Measurements from ENCODE around the gene WHRN. TPM values are rescaled to one million over a fixed set of nuclear protein-coding genes. Genes with fewer than 3 reads are reported as not detected.

Gene WHRN
- polyA plus RNA-seq, 4 donors = 2.7 to 12.9 (median 7.9) TPM

GRCh38 chr9:114462791-114463190 is 42.5 kb downstream of the WHRN start:
- H3K4me3 ChIP-seq (ENCODE audit: low read depth in 1 of 3, low read length in 3 of 3) = no peak overlapping the region
- DNase-seq (no peak), FAIRE-seq (no peak)
- H3K4me1 ChIP-seq (ENCODE audit: control insufficient read depth in 3 of 3, insufficient read depth in 2 of 3, low read depth in 1 of 3, low read length in 2 of 3) = no peaks in the 10 kb centered on the region
- H3K27ac ChIP-seq (ENCODE audit: low read depth in 1 of 3, low read length in 2 of 3) = no peak overlapping the region
- 73 to 75% (median 74%) methylated on average over 5 of the region's 5 CpGs for WGBS, 3 donors
- peaks cover 0 to 4% of the 10 kb centered on the region in 2 donors for H3K9me3 ChIP-seq (ENCODE audit: control insufficient read depth in 2 of 2, insufficient read depth in 1 of 2, low read depth in 1 of 2, low read length in 1 of 2)
- H3K36me3 ChIP-seq (ENCODE audit: control insufficient read depth in 3 of 3, insufficient read depth in 2 of 3, low read depth in 1 of 3, low read length in 3 of 3) = peaks cover 0 to 5% (median 0%) of the 10 kb centered on the region in 3 donors
- H3K27me3 ChIP-seq (ENCODE audit: control insufficient read depth in 3 of 3, insufficient read depth in 3 of 3, low read length in 3 of 3) = no peaks in the 10 kb centered on the region

GRCh38 chr9:114461468-114461867 is 43.8 kb downstream of the WHRN start:
- 23 to 52% (median 37%) methylated on average over 4 of the region's 4 CpGs for WGBS, 3 donors
- H3K27me3 ChIP-seq (ENCODE audit: control insufficient read depth in 3 of 3, insufficient read depth in 3 of 3, low read length in 3 of 3) = no peaks in the 10 kb centered on the region
- no peak overlapping the region for H3K27ac ChIP-seq (ENCODE audit: low read depth in 1 of 3, low read length in 2 of 3)
- DNase-seq (no peak), FAIRE-seq (no peak)
- H3K4me1 ChIP-seq (ENCODE audit: control insufficient read depth in 3 of 3, insufficient read depth in 2 of 3, low read depth in 1 of 3, low read length in 2 of 3) = no peaks in the 10 kb centered on the region
- peaks cover 0 to 5% (median 0%) of the 10 kb centered on the region in 3 donors for H3K36me3 ChIP-seq (ENCODE audit: control insufficient read depth in 3 of 3, insufficient read depth in 2 of 3, low read depth in 1 of 3, low read length in 3 of 3)
- no peak overlapping the region for H3K4me3 ChIP-seq (ENCODE audit: low read depth in 1 of 3, low read length in 3 of 3)
- peaks cover 0 to 4% of the 10 kb centered on the region in 2 donors for H3K9me3 ChIP-seq (ENCODE audit: control insufficient read depth in 2 of 2, insufficient read depth in 1 of 2, low read depth in 1 of 2, low read length in 1 of 2)

- Histone ChIP-seq H3K27me3 (ENCODE audit: control insufficient read depth in 3 of 3, insufficient read depth in 3 of 3, low read length in 3 of 3) (no peaks in the 10 kb centered on the region), H3K27ac (ENCODE audit: low read depth in 1 of 3, low read length in 2 of 3) (no peak overlapping the region), H3K4me1 (ENCODE audit: control insufficient read depth in 3 of 3, insufficient read depth in 2 of 3, low read depth in 1 of 3, low read length in 2 of 3) (no peaks in the 10 kb centered on the region), H3K4me3 (ENCODE audit: low read depth in 1 of 3, low read length in 3 of 3) (no peak overlapping the region), H3K9me3 (ENCODE audit: control insufficient read depth in 2 of 2, insufficient read depth in 1 of 2, low read depth in 1 of 2, low read length in 1 of 2) (peaks cover 0 to 4% of the 10 kb centered on the region in 2 donors), H3K36me3 (ENCODE audit: control insufficient read depth in 3 of 3, insufficient read depth in 2 of 3, low read depth in 1 of 3, low read length in 3 of 3) (peaks cover 0 to 2% (median 0%) of the 10 kb centered on the region in 3 donors)
- WGBS, 3 donors = 19 to 40% (median 33%) methylated on average over 8 of the region's 8 CpGs
- peak in 1 of 2 donors; percentile 35 for DNase-seq
- FAIRE-seq = no peak
These were observed 44.6 kb downstream of the WHRN start for GRCh38 chr9:114460513-114461199.

- FAIRE-seq (no peak), DNase-seq (no peak)
- H3K9me3 ChIP-seq (ENCODE audit: control insufficient read depth in 2 of 2, insufficient read depth in 1 of 2, low read depth in 1 of 2, low read length in 1 of 2) = peaks cover 0 to 4% of the 10 kb centered on the region in 2 donors
- 19 to 49% (median 29%) methylated on average over 5 of the region's 5 CpGs for WGBS, 3 donors
- H3K27me3 ChIP-seq (ENCODE audit: control insufficient read depth in 3 of 3, insufficient read depth in 3 of 3, low read length in 3 of 3) = no peaks in the 10 kb centered on the region
- no peak overlapping the region for H3K4me3 ChIP-seq (ENCODE audit: low read depth in 1 of 3, low read length in 3 of 3)
- no peaks in the 10 kb centered on the region for H3K36me3 ChIP-seq (ENCODE audit: control insufficient read depth in 3 of 3, insufficient read depth in 2 of 3, low read depth in 1 of 3, low read length in 3 of 3)
- H3K27ac ChIP-seq (ENCODE audit: low read depth in 1 of 3, low read length in 2 of 3) = no peak overlapping the region
- no peaks in the 10 kb centered on the region for H3K4me1 ChIP-seq (ENCODE audit: control insufficient read depth in 3 of 3, insufficient read depth in 2 of 3, low read depth in 1 of 3, low read length in 2 of 3)
These were observed 45.8 kb downstream of the WHRN start for GRCh38 chr9:114459464-114459863.

GRCh38 chr9:114456929-114457328 is 48.3 kb downstream of the WHRN start:
- H3K36me3 ChIP-seq (ENCODE audit: control insufficient read depth in 3 of 3, insufficient read depth in 2 of 3, low read depth in 1 of 3, low read length in 3 of 3) = peaks cover 0 to 3% (median 0%) of the 10 kb centered on the region in 3 donors
- 23 to 59% (median 35%) methylated on average over 1 of the region's 1 CpG for WGBS, 3 donors
- FAIRE-seq (no peak), DNase-seq (peak in 1 of 2 donors; percentile 19)
- H3K27me3 ChIP-seq (ENCODE audit: control insufficient read depth in 3 of 3, insufficient read depth in 3 of 3, low read length in 3 of 3) = no peaks in the 10 kb centered on the region
- H3K4me3 ChIP-seq (ENCODE audit: low read depth in 1 of 3, low read length in 3 of 3) = no peak overlapping the region
- H3K4me1 ChIP-seq (ENCODE audit: control insufficient read depth in 3 of 3, insufficient read depth in 2 of 3, low read depth in 1 of 3, low read length in 2 of 3) = peaks cover 0 to 5% (median 0%) of the 10 kb centered on the region in 3 donors
- no peak overlapping the region for H3K27ac ChIP-seq (ENCODE audit: low read depth in 1 of 3, low read length in 2 of 3)
- peaks cover 0 to 4% of the 10 kb centered on the region in 2 donors for H3K9me3 ChIP-seq (ENCODE audit: control insufficient read depth in 2 of 2, insufficient read depth in 1 of 2, low read depth in 1 of 2, low read length in 1 of 2)

GRCh38 chr9:114454652-114455051 is 50.6 kb downstream of the WHRN start:
- Histone ChIP-seq H3K27me3 (ENCODE audit: control insufficient read depth in 3 of 3, insufficient read depth in 3 of 3, low read length in 3 of 3) (no peaks in the 10 kb centered on the region), H3K27ac (ENCODE audit: low read depth in 1 of 3, low read length in 2 of 3) (no peak overlapping the region), H3K4me3 (ENCODE audit: low read depth in 1 of 3, low read length in 3 of 3) (no peak overlapping the region), H3K9me3 (ENCODE audit: control insufficient read depth in 2 of 2, insufficient read depth in 1 of 2, low read depth in 1 of 2, low read length in 1 of 2) (peaks cover 0 to 4% of the 10 kb centered on the region in 2 donors), H3K36me3 (ENCODE audit: control insufficient read depth in 3 of 3, insufficient read depth in 2 of 3, low read depth in 1 of 3, low read length in 3 of 3) (peaks cover 0 to 3% (median 0%) of the 10 kb centered on the region in 3 donors), H3K4me1 (ENCODE audit: control insufficient read depth in 3 of 3, insufficient read depth in 2 of 3, low read depth in 1 of 3, low read length in 2 of 3) (peaks cover 0 to 5% (median 0%) of the 10 kb centered on the region in 3 donors)
- no peak for FAIRE-seq
- 0% methylated on average over 1 of the region's 1 CpG for WGBS, 3 donors
- DNase-seq = peak in 1 of 2 donors; percentile 11

DNA sequence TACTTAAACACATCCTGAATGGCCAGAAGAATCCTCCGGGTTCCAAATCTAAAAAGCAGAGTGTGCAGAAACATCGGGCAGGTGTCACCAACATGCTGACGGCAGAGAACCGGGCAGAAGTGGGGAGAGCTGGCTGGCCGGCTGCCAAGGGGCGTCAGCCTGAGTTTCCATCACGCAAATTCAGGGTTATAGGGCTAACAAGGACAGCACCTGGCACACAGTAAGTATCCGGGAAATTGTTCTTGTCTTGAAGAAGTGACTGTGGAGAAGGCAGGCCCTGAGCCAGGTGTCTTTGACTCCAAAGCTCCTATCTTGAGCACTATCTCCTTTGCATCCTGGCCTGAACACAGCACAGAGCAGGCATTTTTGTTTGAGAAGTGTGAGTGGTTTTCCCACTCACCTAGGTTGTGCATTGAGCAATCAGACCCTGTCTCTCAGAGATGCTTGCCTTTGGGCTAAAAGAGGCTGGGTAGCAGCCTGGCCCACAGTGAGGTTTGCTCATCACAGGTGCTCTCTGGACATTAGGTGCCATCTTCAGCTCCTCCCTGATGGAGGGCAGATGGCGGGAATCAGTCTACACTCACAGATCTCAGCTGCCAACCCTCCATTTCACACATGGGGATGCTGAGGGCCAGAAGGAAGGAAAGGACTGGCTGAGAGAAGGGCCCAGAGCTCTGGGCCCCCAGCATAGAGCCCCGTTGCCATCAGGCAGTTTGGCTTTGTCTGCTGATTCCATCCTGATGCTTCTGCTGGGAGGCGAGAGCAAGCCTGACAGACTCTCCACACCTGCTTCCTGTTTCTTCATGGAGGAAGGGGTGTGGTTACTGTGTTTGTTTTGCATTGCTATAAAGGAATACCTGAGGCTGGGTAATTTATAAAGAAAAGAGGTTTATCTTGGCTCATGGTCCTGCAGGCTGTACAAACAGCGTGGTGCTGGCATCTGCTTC is 52.8 kb downstream of the WHRN start:
- peak; percentile 27 to 42 for DNase-seq
- H3K4me1 ChIP-seq (ENCODE audit: control insufficient read depth in 3 of 3, insufficient read depth in 2 of 3, low read depth in 1 of 3, low read length in 2 of 3) = peaks cover 0 to 5% (median 0%) of the 10 kb centered on the region in 3 donors
- H3K9me3 ChIP-seq (ENCODE audit: control insufficient read depth in 2 of 2, insufficient read depth in 1 of 2, low read depth in 1 of 2, low read length in 1 of 2) = peaks cover 0 to 4% of the 10 kb centered on the region in 2 donors
- peak overlapping the region in 1 of 3 donors; percentile 3 for H3K27ac ChIP-seq (ENCODE audit: low read depth in 1 of 3, low read length in 2 of 3)
- WGBS, 3 donors = 26 to 46% (median 38%) methylated on average over 12 of the region's 12 CpGs
- no peak overlapping the region for H3K4me3 ChIP-seq (ENCODE audit: low read depth in 1 of 3, low read length in 3 of 3)
- H3K36me3 ChIP-seq (ENCODE audit: control insufficient read depth in 3 of 3, insufficient read depth in 2 of 3, low read depth in 1 of 3, low read length in 3 of 3) = peaks cover 0 to 3% (median 0%) of the 10 kb centered on the region in 3 donors
- H3K27me3 ChIP-seq (ENCODE audit: control insufficient read depth in 3 of 3, insufficient read depth in 3 of 3, low read length in 3 of 3) = no peaks in the 10 kb centered on the region
- no peak for FAIRE-seq

DNA sequence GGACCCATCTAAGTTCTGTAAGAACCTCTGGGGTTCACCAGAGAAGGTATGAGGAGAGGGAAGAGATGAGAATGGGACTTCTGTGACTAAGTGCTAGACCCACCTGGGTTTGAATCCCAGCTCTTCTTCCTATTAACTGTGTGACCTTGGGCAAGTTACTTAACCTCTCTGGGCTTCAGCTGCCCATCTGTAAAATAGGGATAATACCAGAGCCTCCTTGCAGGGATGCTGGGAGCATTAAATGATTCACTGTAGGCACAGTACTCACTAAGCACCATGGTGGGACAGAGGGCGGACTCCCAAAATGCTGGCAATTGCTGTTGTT is 53.6 kb downstream of the WHRN start:
- FAIRE-seq (no peak), DNase-seq (no peak)
- Histone ChIP-seq H3K4me1 (ENCODE audit: control insufficient read depth in 3 of 3, insufficient read depth in 2 of 3, low read depth in 1 of 3, low read length in 2 of 3) (peaks cover 0 to 5% (median 0%) of the 10 kb centered on the region in 3 donors), H3K27ac (ENCODE audit: low read depth in 1 of 3, low read length in 2 of 3) (no peak overlapping the region), H3K4me3 (ENCODE audit: low read depth in 1 of 3, low read length in 3 of 3) (no peak overlapping the region), H3K9me3 (ENCODE audit: control insufficient read depth in 2 of 2, insufficient read depth in 1 of 2, low read depth in 1 of 2, low read length in 1 of 2) (peaks cover 0 to 4% of the 10 kb centered on the region in 2 donors), H3K27me3 (ENCODE audit: control insufficient read depth in 3 of 3, insufficient read depth in 3 of 3, low read length in 3 of 3) (no peaks in the 10 kb centered on the region), H3K36me3 (ENCODE audit: control insufficient read depth in 3 of 3, insufficient read depth in 2 of 3, low read depth in 1 of 3, low read length in 3 of 3) (peaks cover 0 to 3% (median 0%) of the 10 kb centered on the region in 3 donors)
- 92 to 100% (median 95%) methylated on average over 1 of the region's 1 CpG for WGBS, 3 donors
